Right cardiac atrium (tissue), 5 donors: ENCODE data around the gene PTPRU. TPM values are rescaled to one million over a fixed set of nuclear protein-coding genes. Genes with fewer than 3 reads are reported as not detected.

Source experiments
- ATAC-seq, 2 donors: fragments of 200-7000 bp; cut with Tn5 transposase; one replicate each; pipeline versions ENCODE4 v1.8.0 to v1.9.1; 2020; ENCODE audit warnings: moderate library complexity in 2 of 2, mild to moderate bottlenecking in 1 of 2
- DNase-seq, 3 donors: peaks; one replicate each; pipeline ENCODE4 v3.0.0-alpha.2; 2020
- H3K27ac ChIP-seq: one replicate; pipeline ENCODE4 v1.5.1; 2013; ENCODE audit warnings: mild to moderate bottlenecking, low read length, control low read depth, moderate library complexity
- H3K27me3 ChIP-seq: one replicate; pipeline ENCODE4 v1.6.1; 2013; ENCODE audit not compliant: control insufficient read depth, insufficient read depth
- H3K4me1 ChIP-seq: one replicate; pipeline ENCODE4 v1.6.1; 2013; ENCODE audit warnings: low read length; ENCODE audit not compliant: control insufficient read depth, insufficient read depth
- H3K4me3 ChIP-seq: one replicate; pipeline ENCODE4 v1.5.1; 2013; ENCODE audit warnings: low read length, control low read depth
- H3K9me3 ChIP-seq: one replicate; pipeline ENCODE4 v1.6.1; 2013; ENCODE audit warnings: low read length; ENCODE audit not compliant: control insufficient read depth
- WGBS: extraction: QIAGEN DNeasy Blood & Tissue Kit; methylation state at CpG from one replicate; pipeline ENCODE4 v1.1.7; 2013; 5-methylcytosine and 5-hydroxymethylcytosine counted together
- intact Hi-C, 4 donors: fragments of 100-400 bp; cut with DNase I; formaldehyde crosslinking; loops; one replicate each; pipeline versions ENCODE4 v1.11.0 to v1.14.0; 2022 to 2023
- polyA plus RNA-seq: library from polyadenylated mRNA; stranded (reverse); fragments of 200-250 nt; gene quantifications from one replicate; pipeline ENCODE4 v1.2.3, GENCODE V29; 2013
- total RNA-seq, 4 donors: library from RNA; stranded (reverse); fragmentation: NEBNext Ultra II Directional; extraction: Animal tissue kit (Norgen Biotek cat#: 25700); gene quantifications; one replicate each; pipeline ENCODE4 v1.2.1, GENCODE V29; 2021
- donor health status: healthy with polysubstance abuse.
- donor health status: DM: no; HTN: yes; CAD: no.
- donor health status: DM: no; HTN: no; CAD: no.
- donor health status: DM: no; HTN: yes; CAD: no; lungs with severe emphysema.
- donor health status: DM: yes; HTN: yes; CAD: no.

PTPRU gene
- total and polyA plus RNA-seq, 5 donors: 13.7 to 29.9 (median 23.2) TPM

GRCh38 chr1:29243871-29244200 is 7.5 kb downstream of the PTPRU start:
- DNase-seq (no peak), ATAC-seq (no peak)
- Histone ChIP-seq H3K4me1 (no peaks in the 10 kb centered on the region), H3K9me3 (no peaks in the 10 kb centered on the region), H3K27ac (no peak overlapping the region), H3K4me3 (no peak overlapping the region), H3K27me3 (no peaks in the 10 kb centered on the region)
- intact Hi-C loops: loop anchor here in 3 of 4 donors (10.0 kb wide), 5 partner anchors 101 to 1471 kb away; no protein-coding TSS in a partner anchor
- 54% methylated on average over 3 of the region's 3 CpGs for WGBS

DNA sequence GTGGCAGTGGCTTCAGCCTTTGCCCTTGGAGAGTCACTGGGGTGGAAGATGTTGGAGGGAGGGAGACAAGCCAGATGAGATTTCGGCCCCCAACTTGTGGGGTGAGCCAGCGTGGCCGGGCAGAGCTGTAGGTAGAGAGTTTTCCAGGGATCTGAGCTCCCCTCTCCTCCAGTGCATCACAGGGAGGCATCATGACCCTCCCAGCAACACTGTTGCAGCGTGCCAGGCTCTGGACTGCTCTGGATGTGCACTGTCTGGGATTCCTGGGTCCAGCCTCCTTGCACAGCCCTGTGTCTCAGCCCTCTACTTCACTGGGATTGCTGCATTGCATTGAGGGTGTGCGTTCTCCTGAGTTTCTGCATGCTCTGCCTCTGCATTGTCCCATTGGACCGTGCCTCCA is 8.9 kb downstream of the PTPRU start:
- Histone ChIP-seq H3K27ac (no peak overlapping the region), H3K9me3 (no peaks in the 10 kb centered on the region), H3K4me1 (no peaks in the 10 kb centered on the region), H3K4me3 (no peak overlapping the region), H3K27me3 (no peaks in the 10 kb centered on the region)
- WGBS: 86% methylated on average over 6 of the region's 6 CpGs
- intact Hi-C loops: loop anchor here in 3 of 4 donors (10.0 kb wide), 5 partner anchors 100 to 1470 kb away; no protein-coding TSS in a partner anchor
- no peak for ATAC-seq
- no peak for DNase-seq

DNA sequence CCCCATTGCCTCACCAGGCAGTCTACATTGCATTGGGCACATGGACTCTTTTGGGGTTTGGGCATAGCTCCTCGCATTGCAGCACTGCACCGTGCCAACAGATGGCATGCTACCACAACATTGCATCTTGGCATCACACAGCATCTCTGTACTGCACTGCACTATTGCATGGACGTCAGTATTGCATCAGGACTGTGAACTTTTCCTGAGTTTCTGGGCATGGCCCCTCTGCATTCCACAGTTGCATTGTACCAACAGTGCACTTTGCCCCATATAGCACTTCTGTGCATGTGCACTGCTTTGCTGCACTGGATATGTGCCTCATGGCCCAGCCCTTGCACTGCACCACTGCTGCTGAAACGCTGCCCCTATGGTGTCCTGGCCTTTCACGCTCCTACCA is 9.6 kb downstream of the PTPRU start:
- 67% methylated on average over 5 of the region's 5 CpGs for WGBS
- ATAC-seq (peak in 1 of 2 donors; percentile 19), DNase-seq (no peak)
- H3K9me3 ChIP-seq: no peaks in the 10 kb centered on the region
- no peak overlapping the region for H3K4me3 ChIP-seq
- intact Hi-C loops: loop anchor here in 3 of 4 donors (10.0 kb wide), 5 partner anchors 99 to 1469 kb away; no protein-coding TSS in a partner anchor
- no peak overlapping the region for H3K27ac ChIP-seq
- no peaks in the 10 kb centered on the region for H3K4me1 ChIP-seq
- H3K27me3 ChIP-seq: no peaks in the 10 kb centered on the region

GRCh38 chr1:29247044-29247443 is 10.7 kb downstream of the PTPRU start:
- intact Hi-C loops: loop anchor here in 3 of 4 donors (10.0 kb wide), 5 partner anchors 98 to 1468 kb away; no protein-coding TSS in a partner anchor
- 84% methylated on average over 3 of the region's 3 CpGs for WGBS
- ATAC-seq: no peak

DNA sequence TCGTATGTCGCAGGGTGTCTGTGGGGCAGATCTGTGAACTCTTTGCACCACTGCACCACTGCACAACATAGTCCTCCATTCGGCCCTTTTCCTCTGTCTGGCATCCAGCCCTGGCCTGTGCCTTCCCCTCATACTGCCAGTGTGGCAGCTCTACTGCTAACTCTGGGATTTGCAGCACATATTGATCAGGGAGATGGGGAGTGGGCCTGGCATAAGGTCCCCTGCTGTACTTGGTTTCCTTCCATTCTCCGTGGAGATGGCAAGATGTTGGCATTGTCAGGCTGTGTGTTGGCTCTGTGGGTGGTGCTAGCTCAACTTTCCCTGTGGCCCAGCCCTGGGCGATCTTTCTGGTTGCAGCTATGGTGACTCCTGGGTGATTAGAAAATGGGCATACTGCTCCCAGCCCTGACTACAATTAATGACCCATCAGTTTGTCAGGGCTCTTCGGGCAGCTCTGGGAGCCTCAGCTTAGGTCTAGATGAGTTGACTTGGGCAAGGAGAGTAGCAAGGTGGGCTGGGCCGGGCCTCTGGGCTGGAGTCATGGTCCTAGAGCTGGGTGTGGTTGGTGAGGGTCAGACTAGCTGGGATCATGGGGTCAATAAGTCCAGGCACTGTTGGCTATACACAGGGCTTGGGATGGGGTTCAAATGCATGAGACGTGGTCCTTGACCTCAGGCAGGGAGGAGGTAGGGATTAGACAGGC is 11.4 kb downstream of the PTPRU start:
- ATAC-seq (no peak), DNase-seq (no peak)
- Histone ChIP-seq H3K27me3 (no peaks in the 10 kb centered on the region), H3K27ac (no peak overlapping the region), H3K4me3 (no peak overlapping the region), H3K9me3 (no peaks in the 10 kb centered on the region), H3K4me1 (no peaks in the 10 kb centered on the region)
- intact Hi-C loops: loop anchor here in 3 of 4 donors (10.0 kb wide), 5 partner anchors 97 to 1467 kb away; no protein-coding TSS in a partner anchor
- 85% methylated on average over 8 of the region's 8 CpGs for WGBS

More at GRCh38 chr1:29247044-29247443, 10.7 kb downstream of the PTPRU start:
- H3K4me1 ChIP-seq: no peaks in the 10 kb centered on the region
- H3K4me3 ChIP-seq: no peak overlapping the region
- no peaks in the 10 kb centered on the region for H3K9me3 ChIP-seq
- H3K27me3 ChIP-seq: no peaks in the 10 kb centered on the region
- no peak overlapping the region for H3K27ac ChIP-seq
- no peak for DNase-seq

GRCh38 chr1:29248409-29248808 is 12.1 kb downstream of the PTPRU start:
- DNase-seq (no peak), ATAC-seq (no peak)
- Histone ChIP-seq H3K27ac (no peak overlapping the region), H3K27me3 (no peaks in the 10 kb centered on the region), H3K4me1 (no peaks in the 10 kb centered on the region), H3K4me3 (no peak overlapping the region), H3K9me3 (no peaks in the 10 kb centered on the region)
- WGBS: 86% methylated on average over 2 of the region's 2 CpGs
- intact Hi-C loops: loop anchor here in 3 of 4 donors (10.0 kb wide), 5 partner anchors 96 to 1466 kb away; no protein-coding TSS in a partner anchor

DNA sequence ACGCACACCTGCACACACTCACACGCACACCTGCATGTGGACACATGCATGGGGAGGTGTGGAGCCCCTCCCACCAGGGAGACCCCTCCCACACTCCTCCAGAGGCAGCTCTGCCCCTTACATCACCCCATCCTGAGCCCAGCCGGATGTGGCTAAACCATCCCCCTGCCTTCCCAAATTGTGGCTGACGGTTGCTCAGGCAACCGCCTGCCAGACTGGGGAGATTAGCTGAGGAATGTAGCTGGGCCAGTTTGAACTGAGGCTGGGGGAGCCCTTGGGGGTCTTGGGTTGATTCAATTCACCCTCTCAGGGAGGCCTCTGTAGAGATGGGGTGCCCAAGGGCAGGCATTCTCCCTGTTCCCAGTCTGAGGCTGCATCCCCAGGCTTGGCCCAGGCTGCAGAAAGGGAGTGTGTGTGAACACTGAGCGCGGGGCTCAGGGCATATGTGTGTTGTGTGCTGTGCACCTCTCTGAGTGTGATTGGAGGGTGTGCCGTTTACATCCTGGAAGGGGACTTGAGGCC is 12.9 kb downstream of the PTPRU start:
- 50% methylated on average over 8 of the region's 8 CpGs for WGBS
- Histone ChIP-seq H3K27ac (no peak overlapping the region), H3K27me3 (no peaks in the 10 kb centered on the region), H3K9me3 (no peaks in the 10 kb centered on the region), H3K4me3 (no peak overlapping the region), H3K4me1 (no peaks in the 10 kb centered on the region)
- no peak for ATAC-seq
- intact Hi-C loops: loop anchor here in 3 of 4 donors (10.0 kb wide), 5 partner anchors 96 to 1466 kb away; no protein-coding TSS in a partner anchor
- no peak for DNase-seq

GRCh38 chr1:29249951-29250581 is 13.7 kb downstream of the PTPRU start:
- no peak for ATAC-seq
- intact Hi-C loops: loop anchor here in 3 of 4 donors (10.0 kb wide), 6 partner anchors 85 to 1465 kb away; no protein-coding TSS in a partner anchor
- WGBS: 94% methylated on average over 2 of the region's 2 CpGs
- Histone ChIP-seq H3K9me3 (no peaks in the 10 kb centered on the region), H3K4me3 (no peak overlapping the region), H3K27me3 (no peaks in the 10 kb centered on the region), H3K27ac (no peak overlapping the region), H3K4me1 (no peaks in the 10 kb centered on the region)
- no peak for DNase-seq

- no peaks in the 10 kb centered on the region for H3K9me3 ChIP-seq
- intact Hi-C loops: loop anchor here in 2 of 4 donors (10.0 kb wide), 2 partner anchors 83 to 853 kb away; no protein-coding TSS in a partner anchor
- H3K4me3 ChIP-seq: no peak overlapping the region
- no peak overlapping the region for H3K27ac ChIP-seq
- H3K4me1 ChIP-seq: no peaks in the 10 kb centered on the region
- no peaks in the 10 kb centered on the region for H3K27me3 ChIP-seq
- DNase-seq (no peak), ATAC-seq (no peak)
- 76% methylated on average over 8 of the region's 8 CpGs for WGBS
These were observed 15.1 kb downstream of the PTPRU start for GRCh38 chr1:29251164-29252124.

DNA sequence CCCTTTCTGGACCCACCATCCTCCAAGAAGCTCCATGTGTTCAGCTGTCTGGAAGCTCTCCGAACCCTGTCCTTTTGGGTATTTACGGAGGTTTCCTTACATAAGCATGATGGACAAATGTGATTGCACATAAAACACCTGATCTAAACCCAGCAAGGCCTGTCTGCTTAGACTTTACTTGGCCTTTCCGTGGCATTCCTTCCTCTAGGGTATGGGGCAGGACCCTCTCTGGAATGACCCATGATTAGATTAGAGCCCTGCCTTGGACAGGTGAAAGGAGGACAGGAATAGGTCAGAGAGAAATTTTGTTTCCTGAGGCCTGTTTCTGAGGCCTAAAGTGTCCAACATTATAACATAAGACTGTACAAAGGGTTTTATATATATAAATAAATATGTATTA is 16.9 kb downstream of the PTPRU start:
- intact Hi-C loops: loop anchor here in 2 of 4 donors (10.0 kb wide), 2 partner anchors 82 to 852 kb away; no protein-coding TSS in a partner anchor
- no peak for DNase-seq
- no peak overlapping the region for H3K27ac ChIP-seq
- H3K27me3 ChIP-seq: no peaks in the 10 kb centered on the region
- no peak overlapping the region for H3K4me3 ChIP-seq
- WGBS: 95% methylated on average over 3 of the region's 3 CpGs
- no peaks in the 10 kb centered on the region for H3K9me3 ChIP-seq
- ATAC-seq: no peak
- H3K4me1 ChIP-seq: peaks cover 2% of the 10 kb centered on the region
